K562 (cell line): ENCODE results near the gene PYY. TPM values are rescaled to one million over a fixed set of nuclear protein-coding genes. Genes with fewer than 3 reads are reported as not detected.
A peak's percentile ranks its signal among the peaks of the same experiment; 100 is the strongest.

Experiments used
- ARID3B ChIP-seq: fragments of 250-450 bp; sonication (Bioruptor Pico); IDR thresholded peaks from 2 replicates; pipeline ENCODE4 v1.4.0; 2020; ENCODE audit warnings: borderline replicate concordance
- CBFA2T3 ChIP-seq: fragments of 450-650 bp; IDR thresholded peaks from 2 replicates; pipeline ENCODE4 v1.6.1; 2017
- CHD1 ChIP-seq: fragments of 200-600 bp; sonication (generic); IDR thresholded peaks from one replicate; pipeline ENCODE4 v1.6.1; 2012; ENCODE audit warnings: mild to moderate bottlenecking, moderate library complexity, low read length, inconsistent platforms
- CXXC5 ChIP-seq: fragments of 250-450 bp; sonication (Bioruptor Pico); IDR thresholded peaks from 2 replicates; pipeline ENCODE4 v1.8.0; 2022; ENCODE audit warnings: inconsistent platforms, mild to moderate bottlenecking, moderate library complexity
- ETV5 ChIP-seq: sonication (generic); formaldehyde crosslinking; IDR thresholded peaks from 2 replicates; pipeline ENCODE4 v1.4.0; 2020; ENCODE audit warnings: low read depth, mild to moderate bottlenecking, missing genetic modification reagents
- EWSR1 ChIP-seq: fragments of 450-650 bp; IDR thresholded peaks from 2 replicates; pipeline ENCODE4 v1.6.1; 2018; ENCODE audit warnings: borderline replicate concordance, mild to moderate bottlenecking, low read depth, moderate library complexity; ENCODE audit not compliant: partially characterized antibody
- FOXM1 ChIP-seq, 2 experiments: fragments of 450-650 bp in 1 of 2; sonication (generic) in 1 of 2; formaldehyde crosslinking in 1 of 2; IDR thresholded peaks; 2 replicates each; pipeline versions ENCODE4 v1.6.1 to v1.9.0; 2017 to 2022; ENCODE audit warnings: low read depth in 2 of 2, mild to moderate bottlenecking in 2 of 2, missing genetic modification reagents in 1 of 2, moderate library complexity in 1 of 2
- FUS ChIP-seq: fragments of 200-400 bp; formaldehyde crosslinking; optimal IDR thresholded peaks from 2 replicates; pipeline ENCODE3; 2017; ENCODE audit warnings: low read depth, low read length
- HDAC6 ChIP-seq: IDR thresholded peaks from 2 replicates; pipeline ENCODE4 v1.6.1; 2012; ENCODE audit warnings: low read depth, mild to moderate bottlenecking, control low read depth, inconsistent platforms, low read length, moderate library complexity
- HLTF ChIP-seq: fragments of 450-650 bp; IDR thresholded peaks from 2 replicates; pipeline ENCODE4 v1.6.1; 2016
- IRF2 ChIP-seq: sonication (generic); formaldehyde crosslinking; IDR thresholded peaks from 2 replicates; pipeline ENCODE4 v1.8.1; 2022; ENCODE audit warnings: mild to moderate bottlenecking, missing genetic modification reagents
- KHSRP ChIP-seq: fragments of 450-650 bp; IDR thresholded peaks from 2 replicates; pipeline ENCODE4 v1.6.1; 2017
- PHTF2 ChIP-seq: fragments of 250-450 bp; sonication (Bioruptor Pico); IDR thresholded peaks from 2 replicates; pipeline ENCODE4 v1.5.0; 2021; ENCODE audit warnings: mild to moderate bottlenecking
- SP2 ChIP-seq: IDR thresholded peaks from 2 replicates; pipeline ENCODE4 v1.6.1; 2011; ENCODE audit warnings: mild to moderate bottlenecking, low read depth, low read length, moderate library complexity; ENCODE audit not compliant: poor library complexity, severe bottlenecking; ENCODE audit errors: extremely low read depth
- YY1 ChIP-seq, 3 experiments: IDR thresholded peaks; 2 replicates each; pipeline ENCODE4 v1.6.1; 2011; ENCODE audit warnings: low read length in 2 of 3, mild to moderate bottlenecking in 2 of 3, moderate library complexity in 2 of 3, borderline replicate concordance in 1 of 3, control low read depth in 1 of 3, low read depth in 1 of 3; ENCODE audit not compliant: insufficient read depth in 3 of 3, insufficient replicate concordance in 2 of 3, control insufficient read depth in 1 of 3, insufficient read length in 1 of 3; ENCODE audit errors: extremely low read depth in 1 of 3
- ZBTB7A ChIP-seq: IDR thresholded peaks from 2 replicates; pipeline ENCODE4 v1.6.1; 2011; ENCODE audit warnings: low read depth, mild to moderate bottlenecking, low read length, moderate library complexity, borderline replicate concordance; ENCODE audit not compliant: control insufficient read depth
- ZKSCAN1 ChIP-seq: fragments of 150-350 bp; IDR thresholded peaks from 2 replicates; pipeline ENCODE4 v1.6.1; 2016; ENCODE audit warnings: low read depth, low read length
- ZNF124 ChIP-seq: sonication (generic); formaldehyde crosslinking; IDR thresholded peaks from 2 replicates; pipeline ENCODE4 v1.8.1; 2022; ENCODE audit warnings: missing genetic modification reagents
- ZNF280A ChIP-seq: fragments of 450-650 bp; IDR thresholded peaks from 2 replicates; pipeline ENCODE4 v1.6.1; 2018; ENCODE audit warnings: mild to moderate bottlenecking, low read depth; ENCODE audit not compliant: partially characterized antibody
- ZNF3 ChIP-seq: fragments of 250-450 bp; sonication (Bioruptor Pico); IDR thresholded peaks from 2 replicates; pipeline ENCODE4 v1.5.0; 2021; ENCODE audit warnings: mild to moderate bottlenecking, moderate library complexity
- polyA plus RNA-seq, 8 experiments: library from polyadenylated mRNA; depleted of rRNA in 4 of 8; stranded (reverse) in 5 of 8; unstranded in 3 of 8; fragments of >200 nt; fragmentation: Nextera tagmentation in 2 of 8; fragmentation: Illumina TruSeq in 1 of 8; extraction: Ambion mirVana in 2 of 8; extraction: Trizol in 1 of 8; gene quantifications; 2 replicates each; pipeline versions ENCODE4 v1.2.1 to v1.2.3, GENCODE V29; 2011 to 2014; ENCODE audit warnings: inconsistent platforms in 1 of 8, missing spikeins in 1 of 8
- total RNA-seq, 7 experiments: library from RNA; depleted of rRNA in 6 of 7; stranded (reverse); fragments of >200 nt in 6 of 7; fragmentation: Illumina TruSeq in 2 of 7; extraction: Trizol in 2 of 7; gene quantifications; 2 replicates each; pipeline versions ENCODE4 v1.2.1 to v1.2.3, GENCODE V29; 2011 to 2021; ENCODE audit warnings: low replicate concordance in 1 of 7
- TF ChIP-seq, protein P1 (sequence below): fragments of 250-450 bp; sonication (Bioruptor Pico); IDR thresholded peaks from 2 replicates; pipeline ENCODE4 v1.5.0; 2022; ENCODE audit warnings: mild to moderate bottlenecking

Gene PYY
- total and polyA plus RNA-seq, 9 of the 15 experiments (the other 6 are each of a cell fraction or from before 2014, with no cell fraction given), result not detected

- TF ChIP-seq, protein P1, sequence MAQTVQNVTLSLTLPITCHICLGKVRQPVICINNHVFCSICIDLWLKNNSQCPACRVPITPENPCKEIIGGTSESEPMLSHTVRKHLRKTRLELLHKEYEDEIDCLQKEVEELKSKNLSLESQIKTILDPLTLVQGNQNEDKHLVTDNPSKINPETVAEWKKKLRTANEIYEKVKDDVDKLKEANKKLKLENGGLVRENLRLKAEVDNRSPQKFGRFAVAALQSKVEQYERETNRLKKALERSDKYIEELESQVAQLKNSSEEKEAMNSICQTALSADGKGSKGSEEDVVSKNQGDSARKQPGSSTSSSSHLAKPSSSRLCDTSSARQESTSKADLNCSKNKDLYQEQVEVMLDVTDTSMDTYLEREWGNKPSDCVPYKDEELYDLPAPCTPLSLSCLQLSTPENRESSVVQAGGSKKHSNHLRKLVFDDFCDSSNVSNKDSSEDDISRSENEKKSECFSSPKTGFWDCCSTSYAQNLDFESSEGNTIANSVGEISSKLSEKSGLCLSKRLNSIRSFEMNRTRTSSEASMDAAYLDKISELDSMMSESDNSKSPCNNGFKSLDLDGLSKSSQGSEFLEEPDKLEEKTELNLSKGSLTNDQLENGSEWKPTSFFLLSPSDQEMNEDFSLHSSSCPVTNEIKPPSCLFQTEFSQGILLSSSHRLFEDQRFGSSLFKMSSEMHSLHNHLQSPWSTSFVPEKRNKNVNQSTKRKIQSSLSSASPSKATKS (CRISPR knock-in tag), result no peak
- TF ChIP-seq HLTF (no peak), ZNF3 (CRISPR knock-in tag) (no peak), PHTF2 (CRISPR knock-in tag) (no peak), HDAC6 (peak; percentile 92), ZNF124 (no peak), KHSRP (no peak), ZNF280A (no peak), SP2 (no peak), IRF2 (CRISPR knock-in tag) (no peak), ZBTB7A (peak; percentile 84), CBFA2T3 (peak; percentile 79), CHD1 (no peak), FUS (no peak), CXXC5 (peak; percentile 95), FOXM1 (IDR thresholded peaks at IDR 0.05; ENCODE audit: low read depth) (no peak), FOXM1 (CRISPR knock-in tag; IDR thresholded peaks at IDR 0.05; ENCODE audit: low read depth) (peak; percentile 73; the same call in 1 of the 2 replicates), EWSR1 (no peak), ARID3B (CRISPR knock-in tag) (no peak), ETV5 (CRISPR knock-in tag) (peak; percentile 93), YY1 (IDR thresholded peaks at IDR 0.05; ENCODE audit: borderline replicate concordance in 1 of 3, control insufficient read depth in 1 of 3, extremely low read depth in 1 of 3, insufficient read depth in 3 of 3, insufficient read length in 1 of 3, insufficient replicate concordance in 2 of 3, low read depth in 1 of 3, low read length in 2 of 3) (no peak), ZKSCAN1 (no peak)
Observed at GRCh38 chr17:43983515-43984411, 30.0 kb upstream of the PYY start (continued).
